SK-N-SH treated with all-trans-retinoic acid at 6 μM for 48 hours (cell line): Measurements from ENCODE around the gene CTRB1.
A peak's percentile ranks its signal among the peaks of the same experiment; 100 is the strongest.
"Not testable (repeated sequence)": the region's sequence is repeated elsewhere in the genome, so short reads cannot be mapped to it uniquely, and the experiment has no call there.

Experiments
- ATAC-seq: fragments of 200-7000 bp; cut with Tn5 transposase; 3 replicates; pipeline ENCODE4 v1.9.1; 2020; ENCODE audit warnings: mild to moderate bottlenecking, moderate library complexity
- ARNTL ChIP-seq: fragments of 450-650 bp; formaldehyde crosslinking; IDR thresholded peaks from 2 replicates; pipeline ENCODE4 v1.5.0; 2020; ENCODE audit warnings: low read depth, mild to moderate bottlenecking, moderate library complexity, borderline replicate concordance
- CSDC2 ChIP-seq: fragments of 250-450 bp; sonication (Bioruptor Pico); IDR thresholded peaks from 2 replicates; pipeline ENCODE4 v1.5.0; 2020; ENCODE audit warnings: mild to moderate bottlenecking, moderate library complexity
- ESRRG ChIP-seq: fragments of 250-450 bp; sonication (Bioruptor Pico); IDR thresholded peaks from 2 replicates; pipeline ENCODE4 v1.6.1; 2021; ENCODE audit warnings: mild to moderate bottlenecking
- ISL1 ChIP-seq: fragments of 250-450 bp; sonication (Bioruptor Pico); IDR thresholded peaks from 2 replicates; pipeline ENCODE4 v2.1.2; 2022; ENCODE audit warnings: mild to moderate bottlenecking, moderate library complexity
- OSR1 ChIP-seq: fragments of 250-450 bp; sonication (Bioruptor Pico); IDR thresholded peaks from 2 replicates; pipeline ENCODE4 v1.8.0; 2022; ENCODE audit warnings: moderate library complexity, mild to moderate bottlenecking, inconsistent platforms
- RARB ChIP-seq: fragments of 250-450 bp; sonication (Bioruptor Pico); IDR thresholded peaks from 2 replicates; pipeline ENCODE4 v1.8.0; 2021; ENCODE audit warnings: mild to moderate bottlenecking, moderate library complexity
- SNAI2 ChIP-seq: fragments of 250-450 bp; sonication (Bioruptor Pico); IDR thresholded peaks from 2 replicates; pipeline ENCODE4 v1.5.0; 2020; ENCODE audit warnings: mild to moderate bottlenecking, moderate library complexity
- TCF4 ChIP-seq: fragments of 250-450 bp; sonication (Bioruptor Pico); IDR thresholded peaks from 2 replicates; pipeline ENCODE4 v1.8.0; 2021; ENCODE audit warnings: mild to moderate bottlenecking, moderate library complexity, borderline replicate concordance
- TOX ChIP-seq: fragments of 250-450 bp; sonication (Bioruptor Pico); IDR thresholded peaks from 2 replicates; pipeline ENCODE4 v1.8.0; 2021; ENCODE audit warnings: mild to moderate bottlenecking, moderate library complexity, borderline replicate concordance
- ZC3H10 ChIP-seq: fragments of 250-450 bp; sonication (Bioruptor Pico); IDR thresholded peaks from 2 replicates; pipeline ENCODE4 v1.5.1; 2021; ENCODE audit warnings: mild to moderate bottlenecking, moderate library complexity
- ZFP3 ChIP-seq: fragments of 250-450 bp; sonication (Bioruptor Pico); IDR thresholded peaks from 2 replicates; pipeline ENCODE4 v1.5.0; 2020; ENCODE audit warnings: mild to moderate bottlenecking, moderate library complexity
- ZFP30 ChIP-seq: fragments of 450-650 bp; formaldehyde crosslinking; IDR thresholded peaks from 2 replicates; pipeline ENCODE4 v1.5.0; 2022; ENCODE audit warnings: mild to moderate bottlenecking, moderate library complexity
- ZNF565 ChIP-seq: fragments of 450-650 bp; formaldehyde crosslinking; conservative IDR thresholded peaks from 2 replicates; pipeline ENCODE4 v1.5.0; 2020; ENCODE audit warnings: low read depth, mild to moderate bottlenecking, moderate library complexity
- ZNF70 ChIP-seq: fragments of 450-650 bp; formaldehyde crosslinking; IDR thresholded peaks from 2 replicates; pipeline ENCODE4 v1.5.0; 2020; ENCODE audit warnings: mild to moderate bottlenecking, moderate library complexity
- ZNF8 ChIP-seq: fragments of 450-650 bp; formaldehyde crosslinking; IDR thresholded peaks from 2 replicates; pipeline ENCODE4 v1.5.0; 2020; ENCODE audit warnings: mild to moderate bottlenecking, moderate library complexity
- TF ChIP-seq, protein P1 (sequence below): fragments of 250-450 bp; sonication (Bioruptor Pico); IDR thresholded peaks from 2 replicates; pipeline ENCODE4 v1.5.1; 2020; ENCODE audit warnings: low read depth, mild to moderate bottlenecking, moderate library complexity
- TF ChIP-seq, protein P2 (sequence below): fragments of 250-450 bp; sonication (Bioruptor Pico); IDR thresholded peaks from 2 replicates; pipeline ENCODE4 v1.8.0; 2021; ENCODE audit warnings: low read depth, mild to moderate bottlenecking, moderate library complexity, borderline replicate concordance
- TF ChIP-seq, protein P3 (sequence below): fragments of 250-450 bp; sonication (Bioruptor Pico); IDR thresholded peaks from 2 replicates; pipeline ENCODE4 v1.5.1; 2021; ENCODE audit warnings: mild to moderate bottlenecking, moderate library complexity
- TF ChIP-seq, protein P4 (sequence below): fragments of 250-450 bp; sonication (Bioruptor Pico); IDR thresholded peaks from 2 replicates; pipeline ENCODE4 v1.5.0; 2020; ENCODE audit warnings: mild to moderate bottlenecking, moderate library complexity
- TF ChIP-seq, protein P5 (sequence below): fragments of 250-450 bp; sonication (Bioruptor Pico); IDR thresholded peaks from 2 replicates; pipeline ENCODE4 v1.8.0; 2020; ENCODE audit warnings: mild to moderate bottlenecking, moderate library complexity, borderline replicate concordance

Gene CTRB1

DNA sequence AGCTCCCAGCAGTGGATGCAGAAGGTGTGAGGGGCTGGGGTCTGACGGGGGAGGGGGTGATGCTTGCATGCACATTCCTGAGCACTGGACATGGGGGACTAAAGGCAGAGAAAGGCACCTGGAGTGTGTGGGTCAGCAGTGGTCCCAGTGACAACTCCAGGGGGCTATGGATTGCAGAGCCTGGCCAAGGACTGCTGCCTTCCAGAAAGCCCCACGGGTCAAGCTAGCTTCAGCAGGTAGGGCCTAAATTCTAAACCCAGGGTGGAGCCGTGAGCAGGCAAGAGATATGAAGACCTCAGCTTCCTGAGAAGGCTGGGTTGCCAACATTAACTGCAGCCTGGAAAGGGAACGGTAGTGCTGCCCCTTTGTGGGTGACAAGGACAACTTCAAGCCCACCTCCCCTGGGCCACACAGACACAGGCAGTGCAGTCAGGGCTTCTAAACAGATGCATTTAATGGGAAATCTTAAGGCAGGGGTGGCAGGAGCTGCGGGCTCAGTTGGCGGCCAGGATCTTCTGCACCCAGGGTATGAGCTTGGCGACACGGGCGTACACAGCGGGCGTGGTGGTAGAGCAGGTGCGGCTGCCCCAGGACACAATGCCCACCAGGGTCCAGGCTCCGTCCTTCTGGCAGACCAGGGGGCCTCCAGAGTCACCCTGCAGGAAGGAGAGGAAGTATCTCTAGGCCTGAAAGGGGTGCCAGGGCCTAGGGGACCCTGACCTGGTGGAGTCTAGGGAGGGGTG is 14.9 kb upstream of the CTRB1 start:
- ATAC-seq, result no peak
- TF ChIP-seq CSDC2 (CRISPR knock-in tag) (no peak), ZNF8 (CRISPR knock-in tag) (no peak)

DNA sequence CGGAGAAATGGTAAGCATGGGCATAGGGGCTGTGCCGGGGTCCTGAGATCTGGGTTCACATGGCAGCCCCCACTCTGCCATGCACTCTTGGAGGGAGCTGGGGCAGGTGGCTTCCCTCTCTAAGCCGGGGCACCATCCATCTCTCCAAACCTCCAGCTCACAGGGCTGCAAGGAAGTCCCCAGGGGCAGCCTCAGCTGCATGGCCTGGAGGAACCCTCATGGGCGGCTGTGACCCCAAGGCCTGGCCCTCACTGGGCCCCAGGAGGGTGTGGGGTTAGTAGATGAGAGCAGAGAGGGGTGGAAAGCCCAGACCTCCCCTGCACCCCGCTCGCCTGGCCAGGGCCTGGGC is 14.4 kb upstream of the CTRB1 start:
- ATAC-seq, result no peak
- TF ChIP-seq ZNF565 (CRISPR knock-in tag), result no peak
- no peak for TF ChIP-seq ZFP3 (CRISPR knock-in tag)
- TF ChIP-seq, protein P1, sequence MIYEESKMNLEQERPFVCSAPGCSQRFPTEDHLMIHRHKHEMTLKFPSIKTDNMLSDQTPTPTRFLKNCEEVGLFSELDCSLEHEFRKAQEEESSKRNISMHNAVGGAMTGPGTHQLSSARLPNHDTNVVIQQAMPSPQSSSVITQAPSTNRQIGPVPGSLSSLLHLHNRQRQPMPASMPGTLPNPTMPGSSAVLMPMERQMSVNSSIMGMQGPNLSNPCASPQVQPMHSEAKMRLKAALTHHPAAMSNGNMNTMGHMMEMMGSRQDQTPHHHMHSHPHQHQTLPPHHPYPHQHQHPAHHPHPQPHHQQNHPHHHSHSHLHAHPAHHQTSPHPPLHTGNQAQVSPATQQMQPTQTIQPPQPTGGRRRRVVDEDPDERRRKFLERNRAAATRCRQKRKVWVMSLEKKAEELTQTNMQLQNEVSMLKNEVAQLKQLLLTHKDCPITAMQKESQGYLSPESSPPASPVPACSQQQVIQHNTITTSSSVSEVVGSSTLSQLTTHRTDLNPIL (CRISPR knock-in tag), result no peak
- TF ChIP-seq ZNF8 (CRISPR knock-in tag), result no peak
- TF ChIP-seq ESRRG, result no peak
- TF ChIP-seq, protein P2, sequence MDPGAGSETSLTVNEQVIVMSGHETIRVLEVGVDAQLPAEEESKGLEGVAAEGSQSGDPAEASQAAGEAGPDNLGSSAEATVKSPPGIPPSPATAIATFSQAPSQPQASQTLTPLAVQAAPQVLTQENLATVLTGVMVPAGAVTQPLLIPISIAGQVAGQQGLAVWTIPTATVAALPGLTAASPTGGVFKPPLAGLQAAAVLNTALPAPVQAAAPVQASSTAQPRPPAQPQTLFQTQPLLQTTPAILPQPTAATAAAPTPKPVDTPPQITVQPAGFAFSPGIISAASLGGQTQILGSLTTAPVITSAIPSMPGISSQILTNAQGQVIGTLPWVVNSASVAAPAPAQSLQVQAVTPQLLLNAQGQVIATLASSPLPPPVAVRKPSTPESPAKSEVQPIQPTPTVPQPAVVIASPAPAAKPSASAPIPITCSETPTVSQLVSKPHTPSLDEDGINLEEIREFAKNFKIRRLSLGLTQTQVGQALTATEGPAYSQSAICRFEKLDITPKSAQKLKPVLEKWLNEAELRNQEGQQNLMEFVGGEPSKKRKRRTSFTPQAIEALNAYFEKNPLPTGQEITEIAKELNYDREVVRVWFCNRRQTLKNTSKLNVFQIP (CRISPR knock-in tag), result no peak
- TF ChIP-seq ISL1 (CRISPR knock-in tag), result no peak
- TF ChIP-seq TOX (CRISPR knock-in tag), result no peak
- no peak for TF ChIP-seq SNAI2 (CRISPR knock-in tag)
- TF ChIP-seq, protein P3, sequence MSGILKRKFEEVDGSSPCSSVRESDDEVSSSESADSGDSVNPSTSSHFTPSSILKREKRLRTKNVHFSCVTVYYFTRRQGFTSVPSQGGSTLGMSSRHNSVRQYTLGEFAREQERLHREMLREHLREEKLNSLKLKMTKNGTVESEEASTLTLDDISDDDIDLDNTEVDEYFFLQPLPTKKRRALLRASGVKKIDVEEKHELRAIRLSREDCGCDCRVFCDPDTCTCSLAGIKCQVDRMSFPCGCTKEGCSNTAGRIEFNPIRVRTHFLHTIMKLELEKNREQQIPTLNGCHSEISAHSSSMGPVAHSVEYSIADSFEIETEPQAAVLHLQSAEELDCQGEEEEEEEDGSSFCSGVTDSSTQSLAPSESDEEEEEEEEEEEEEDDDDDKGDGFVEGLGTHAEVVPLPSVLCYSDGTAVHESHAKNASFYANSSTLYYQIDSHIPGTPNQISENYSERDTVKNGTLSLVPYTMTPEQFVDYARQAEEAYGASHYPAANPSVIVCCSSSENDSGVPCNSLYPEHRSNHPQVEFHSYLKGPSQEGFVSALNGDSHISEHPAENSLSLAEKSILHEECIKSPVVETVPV, result no peak
- TF ChIP-seq ZNF70 (CRISPR knock-in tag), result no peak
- TF ChIP-seq ZFP30 (CRISPR knock-in tag), result no peak
- TF ChIP-seq OSR1, result no peak
- no peak for TF ChIP-seq CSDC2 (CRISPR knock-in tag)
- no peak for TF ChIP-seq RARB (CRISPR knock-in tag)
- TF ChIP-seq, protein P4, sequence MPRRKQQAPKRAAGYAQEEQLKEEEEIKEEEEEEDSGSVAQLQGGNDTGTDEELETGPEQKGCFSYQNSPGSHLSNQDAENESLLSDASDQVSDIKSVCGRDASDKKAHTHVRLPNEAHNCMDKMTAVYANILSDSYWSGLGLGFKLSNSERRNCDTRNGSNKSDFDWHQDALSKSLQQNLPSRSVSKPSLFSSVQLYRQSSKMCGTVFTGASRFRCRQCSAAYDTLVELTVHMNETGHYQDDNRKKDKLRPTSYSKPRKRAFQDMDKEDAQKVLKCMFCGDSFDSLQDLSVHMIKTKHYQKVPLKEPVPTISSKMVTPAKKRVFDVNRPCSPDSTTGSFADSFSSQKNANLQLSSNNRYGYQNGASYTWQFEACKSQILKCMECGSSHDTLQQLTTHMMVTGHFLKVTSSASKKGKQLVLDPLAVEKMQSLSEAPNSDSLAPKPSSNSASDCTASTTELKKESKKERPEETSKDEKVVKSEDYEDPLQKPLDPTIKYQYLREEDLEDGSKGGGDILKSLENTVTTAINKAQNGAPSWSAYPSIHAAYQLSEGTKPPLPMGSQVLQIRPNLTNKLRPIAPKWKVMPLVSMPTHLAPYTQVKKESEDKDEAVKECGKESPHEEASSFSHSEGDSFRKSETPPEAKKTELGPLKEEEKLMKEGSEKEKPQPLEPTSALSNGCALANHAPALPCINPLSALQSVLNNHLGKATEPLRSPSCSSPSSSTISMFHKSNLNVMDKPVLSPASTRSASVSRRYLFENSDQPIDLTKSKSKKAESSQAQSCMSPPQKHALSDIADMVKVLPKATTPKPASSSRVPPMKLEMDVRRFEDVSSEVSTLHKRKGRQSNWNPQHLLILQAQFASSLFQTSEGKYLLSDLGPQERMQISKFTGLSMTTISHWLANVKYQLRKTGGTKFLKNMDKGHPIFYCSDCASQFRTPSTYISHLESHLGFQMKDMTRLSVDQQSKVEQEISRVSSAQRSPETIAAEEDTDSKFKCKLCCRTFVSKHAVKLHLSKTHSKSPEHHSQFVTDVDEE (CRISPR knock-in tag), result no peak
- TF ChIP-seq, protein P5, sequence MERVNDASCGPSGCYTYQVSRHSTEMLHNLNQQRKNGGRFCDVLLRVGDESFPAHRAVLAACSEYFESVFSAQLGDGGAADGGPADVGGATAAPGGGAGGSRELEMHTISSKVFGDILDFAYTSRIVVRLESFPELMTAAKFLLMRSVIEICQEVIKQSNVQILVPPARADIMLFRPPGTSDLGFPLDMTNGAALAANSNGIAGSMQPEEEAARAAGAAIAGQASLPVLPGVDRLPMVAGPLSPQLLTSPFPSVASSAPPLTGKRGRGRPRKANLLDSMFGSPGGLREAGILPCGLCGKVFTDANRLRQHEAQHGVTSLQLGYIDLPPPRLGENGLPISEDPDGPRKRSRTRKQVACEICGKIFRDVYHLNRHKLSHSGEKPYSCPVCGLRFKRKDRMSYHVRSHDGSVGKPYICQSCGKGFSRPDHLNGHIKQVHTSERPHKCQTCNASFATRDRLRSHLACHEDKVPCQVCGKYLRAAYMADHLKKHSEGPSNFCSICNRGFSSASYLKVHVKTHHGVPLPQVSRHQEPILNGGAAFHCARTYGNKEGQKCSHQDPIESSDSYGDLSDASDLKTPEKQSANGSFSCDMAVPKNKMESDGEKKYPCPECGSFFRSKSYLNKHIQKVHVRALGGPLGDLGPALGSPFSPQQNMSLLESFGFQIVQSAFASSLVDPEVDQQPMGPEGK (CRISPR knock-in tag), result no peak
- no peak for TF ChIP-seq ARNTL (CRISPR knock-in tag)
- TF ChIP-seq ZC3H10 (CRISPR knock-in tag), result no peak
- no peak for TF ChIP-seq TCF4

DNA sequence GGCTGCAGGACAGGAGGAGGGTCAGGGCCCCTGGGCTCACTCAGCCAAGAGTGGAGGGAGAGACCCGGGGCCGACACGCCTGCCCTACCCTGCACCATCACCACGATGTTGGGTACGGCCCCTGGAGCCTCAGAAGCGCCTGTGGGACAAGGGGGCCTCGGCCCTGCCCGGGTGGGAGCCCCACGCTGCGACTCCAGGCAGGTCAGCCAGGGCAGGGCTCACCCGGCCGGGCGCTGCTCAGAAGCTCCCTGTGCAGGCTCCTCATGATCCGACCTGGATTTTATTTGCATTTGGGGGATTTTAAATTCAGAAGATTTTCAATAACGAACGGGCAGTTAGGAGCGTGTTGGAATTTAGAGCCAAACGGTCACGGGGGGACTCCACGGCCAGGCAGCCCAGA is 13.9 kb upstream of the CTRB1 start:
- ATAC-seq, result peak; percentile 58

DNA sequence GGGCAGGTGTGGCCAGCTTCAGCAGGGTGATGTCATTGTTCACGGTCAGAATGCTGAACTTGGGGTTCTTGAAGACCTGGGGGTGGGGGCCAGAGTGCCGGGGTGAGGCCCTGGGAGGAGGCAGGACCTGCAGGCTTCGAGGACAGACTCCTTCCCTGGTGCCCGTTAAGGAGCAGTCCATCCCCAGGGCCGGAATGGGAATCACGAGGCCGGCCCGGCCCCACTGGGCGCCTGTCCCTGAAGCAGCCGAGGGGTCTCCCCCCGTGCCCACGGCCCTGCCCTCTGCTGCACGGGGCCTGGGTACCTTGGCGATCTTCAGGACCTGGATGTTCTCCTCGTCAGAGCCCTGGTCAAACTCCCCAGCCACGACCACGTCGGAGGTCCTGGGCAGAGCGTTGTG is 13.3 kb upstream of the CTRB1 start:
- ATAC-seq, result not testable (repeated sequence)

DNA sequence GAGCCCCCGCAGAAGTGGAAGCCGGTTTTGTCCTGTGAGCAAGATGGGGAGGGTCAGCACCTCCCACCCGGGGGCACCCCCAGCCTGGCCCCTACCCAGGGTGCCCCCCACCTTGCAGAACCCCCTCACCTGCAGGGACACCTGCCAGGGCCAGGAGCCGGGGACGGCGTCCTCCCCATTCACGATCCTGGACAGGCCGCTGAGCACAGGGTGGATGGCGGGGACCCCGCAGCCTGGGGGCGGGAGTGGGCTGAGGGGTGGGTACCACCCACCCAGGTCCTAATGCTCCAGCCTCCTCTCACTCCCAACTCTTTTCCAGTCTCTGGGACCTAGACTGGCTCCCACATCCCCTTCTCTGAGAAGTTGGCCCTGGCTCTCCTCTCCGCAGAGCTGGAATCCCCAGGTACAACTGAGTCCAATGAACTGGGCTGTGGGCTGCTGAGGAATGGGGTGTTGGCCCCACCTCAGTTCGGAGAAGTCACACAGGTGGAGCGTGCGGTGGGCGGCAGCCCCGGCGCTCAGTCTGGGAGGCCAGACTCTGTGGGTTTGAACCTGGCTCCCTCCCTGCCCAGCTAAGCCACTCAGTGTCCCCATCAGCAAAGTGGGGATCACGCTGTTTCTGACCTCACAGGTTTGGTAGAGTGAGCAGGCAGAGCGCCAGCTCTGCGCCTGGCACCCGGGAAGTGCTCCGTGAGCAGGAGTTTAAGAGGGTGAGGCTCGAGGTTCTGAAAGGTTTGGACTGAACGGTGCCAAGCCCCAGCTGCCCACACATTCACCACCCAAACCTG is 12.6 kb upstream of the CTRB1 start:
- peak; percentile 13 for ATAC-seq
